ENCODE measurements around the gene RHOG. TPM values are rescaled to one million over a fixed set of nuclear protein-coding genes. Genes with fewer than 3 reads are reported as not detected.
"Not testable (repeated sequence)": the region's sequence is repeated elsewhere in the genome, so short reads cannot be mapped to it uniquely, and the experiment has no call there.

The RHOG gene
- polyA plus RNA-seq, 2 of the 4 experiments (the other 2 are of a cell fraction): 41.1 to 64.3 TPM

DNA sequence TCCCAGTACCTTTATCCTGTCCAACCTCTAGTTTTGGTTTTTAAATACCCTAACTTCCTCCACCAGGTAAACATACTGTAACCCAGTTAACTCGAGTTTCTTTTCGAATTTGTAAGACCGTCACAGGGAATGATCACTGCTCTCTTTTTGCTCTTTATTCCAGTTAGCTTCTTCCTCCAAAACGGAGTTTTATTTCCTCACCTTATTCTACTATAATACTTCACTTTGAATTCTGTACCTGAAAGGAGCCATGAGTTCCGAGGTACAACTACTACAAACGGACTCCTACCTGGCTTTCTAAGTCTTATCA, 44.8 kb downstream of the RHOG start:
- H3K9me3 ChIP-seq: no peaks in the 10 kb centered on the region
- peak overlapping the region; percentile 95; a peak in 4 of 6 replicates for H3K27ac ChIP-seq
- 30% methylated on average over 6 of the region's 6 CpGs for WGBS (ENCODE audit: missing lambda C conversion rate)
- no peak for DNase-seq (ENCODE audit: low read depth in 1 of 2, low spot score in 1 of 2)
- peak overlapping the region; percentile 100 for H3K4me3 ChIP-seq
- no peak for TF ChIP-seq EP300 (IDR thresholded peaks at IDR 0.05)
- TF ChIP-seq RNF2 (IDR thresholded peaks at IDR 0.05; ENCODE audit: borderline replicate concordance, low read depth): no peak
- no peak for TF ChIP-seq RAD21 (conservative IDR thresholded peaks at IDR 0.05 in 1 of 2, IDR thresholded peaks at IDR 0.05 in 1 of 2)
- TF ChIP-seq, protein P1, sequence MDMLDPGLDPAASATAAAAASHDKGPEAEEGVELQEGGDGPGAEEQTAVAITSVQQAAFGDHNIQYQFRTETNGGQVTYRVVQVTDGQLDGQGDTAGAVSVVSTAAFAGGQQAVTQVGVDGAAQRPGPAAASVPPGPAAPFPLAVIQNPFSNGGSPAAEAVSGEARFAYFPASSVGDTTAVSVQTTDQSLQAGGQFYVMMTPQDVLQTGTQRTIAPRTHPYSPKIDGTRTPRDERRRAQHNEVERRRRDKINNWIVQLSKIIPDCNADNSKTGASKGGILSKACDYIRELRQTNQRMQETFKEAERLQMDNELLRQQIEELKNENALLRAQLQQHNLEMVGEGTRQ (IDR thresholded peaks at IDR 0.05): no peak
- TF ChIP-seq CBX8 (IDR thresholded peaks at IDR 0.05): no peak
- TF ChIP-seq POLR2AphosphoS2 (conservative IDR thresholded peaks at IDR 0.05; ENCODE audit: low read length): no peak
- TF ChIP-seq FOXS1 (CRISPR knock-in tag; IDR thresholded peaks at IDR 0.05): no peak
- TF ChIP-seq MAZ (IDR thresholded peaks at IDR 0.05; ENCODE audit: borderline replicate concordance, low read depth, low read length): no peak
- no peak for TF ChIP-seq ZFP36 (IDR thresholded peaks at IDR 0.05; ENCODE audit: borderline replicate concordance, partially characterized antibody)
- TF ChIP-seq EHMT2 (IDR thresholded peaks at IDR 0.05; ENCODE audit: low read depth): no peak
- TF ChIP-seq, protein P2, sequence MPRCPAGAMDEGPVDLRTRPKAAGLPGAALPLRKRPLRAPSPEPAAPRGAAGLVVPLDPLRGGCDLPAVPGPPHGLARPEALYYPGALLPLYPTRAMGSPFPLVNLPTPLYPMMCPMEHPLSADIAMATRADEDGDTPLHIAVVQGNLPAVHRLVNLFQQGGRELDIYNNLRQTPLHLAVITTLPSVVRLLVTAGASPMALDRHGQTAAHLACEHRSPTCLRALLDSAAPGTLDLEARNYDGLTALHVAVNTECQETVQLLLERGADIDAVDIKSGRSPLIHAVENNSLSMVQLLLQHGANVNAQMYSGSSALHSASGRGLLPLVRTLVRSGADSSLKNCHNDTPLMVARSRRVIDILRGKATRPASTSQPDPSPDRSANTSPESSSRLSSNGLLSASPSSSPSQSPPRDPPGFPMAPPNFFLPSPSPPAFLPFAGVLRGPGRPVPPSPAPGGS (IDR thresholded peaks at IDR 0.05): no peak
- no peak for TF ChIP-seq HOXA7 (CRISPR knock-in tag; IDR thresholded peaks at IDR 0.05)
- TF ChIP-seq, protein P3, sequence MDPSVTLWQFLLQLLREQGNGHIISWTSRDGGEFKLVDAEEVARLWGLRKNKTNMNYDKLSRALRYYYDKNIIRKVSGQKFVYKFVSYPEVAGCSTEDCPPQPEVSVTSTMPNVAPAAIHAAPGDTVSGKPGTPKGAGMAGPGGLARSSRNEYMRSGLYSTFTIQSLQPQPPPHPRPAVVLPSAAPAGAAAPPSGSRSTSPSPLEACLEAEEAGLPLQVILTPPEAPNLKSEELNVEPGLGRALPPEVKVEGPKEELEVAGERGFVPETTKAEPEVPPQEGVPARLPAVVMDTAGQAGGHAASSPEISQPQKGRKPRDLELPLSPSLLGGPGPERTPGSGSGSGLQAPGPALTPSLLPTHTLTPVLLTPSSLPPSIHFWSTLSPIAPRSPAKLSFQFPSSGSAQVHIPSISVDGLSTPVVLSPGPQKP (IDR thresholded peaks at IDR 0.05; ENCODE audit: low read depth, low read length): no peak
- TF ChIP-seq CHD2 (IDR thresholded peaks at IDR 0.05; ENCODE audit: low read length, partially characterized antibody): no peak
- no peak for TF ChIP-seq SMC3 (IDR thresholded peaks at IDR 0.05)
- TF ChIP-seq NFE2L2 (conservative IDR thresholded peaks at IDR 0.05; ENCODE audit: low read length): no peak
- H3K4me2 ChIP-seq: peak overlapping the region; percentile 98
- no peak for ATAC-seq
- FAIRE-seq: no peak
- H3K4me1 ChIP-seq: peaks cover 20% of the 10 kb centered on the region
- ChIA-PET POLR2A (no interaction called here), CTCF (interaction anchor here (0.9 to 5.9 kb wide), 2 partner anchors 14 to 15 kb away, joined by 3 to 56 read pairs; partner anchors contain the start of gene PGAP2)

DNA sequence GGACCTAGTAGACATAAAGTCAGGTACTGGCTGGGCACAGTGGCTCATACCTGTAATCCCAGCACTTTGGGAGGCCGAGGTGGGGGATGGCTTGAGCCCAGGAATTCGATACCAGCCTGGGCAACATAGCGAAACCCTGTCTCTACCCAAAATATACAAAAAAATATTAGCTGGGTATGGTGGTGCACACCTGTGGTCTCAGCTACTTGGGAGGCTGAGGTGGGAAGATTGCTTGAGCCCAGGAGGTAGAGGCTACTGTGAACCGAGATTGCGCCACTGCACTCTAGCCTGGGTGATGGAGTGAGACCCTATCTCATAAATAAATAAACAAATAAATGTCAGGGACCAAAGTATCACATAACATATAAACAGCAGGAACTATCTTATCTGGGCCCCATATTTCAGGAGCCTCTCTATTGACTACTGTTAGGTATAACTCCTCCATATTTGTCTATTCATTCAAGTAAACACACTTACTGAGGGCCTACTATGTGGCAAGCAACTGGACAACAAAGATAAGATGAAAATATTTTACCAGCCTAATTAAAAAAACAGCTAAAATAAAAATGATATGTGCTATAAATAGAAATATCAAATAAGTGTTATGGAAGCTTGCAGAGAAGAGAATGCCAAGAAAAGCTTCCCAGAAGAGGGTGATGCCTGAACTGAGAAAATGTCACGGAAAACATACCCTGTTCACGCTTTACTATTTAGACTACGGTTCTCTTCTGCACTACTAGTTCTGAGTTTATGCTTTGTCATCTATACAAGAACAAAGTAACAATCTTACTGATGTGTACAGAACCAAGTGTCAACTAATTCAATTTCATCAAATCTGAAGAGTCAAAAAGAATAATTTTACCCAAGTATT, 45.4 kb downstream of the RHOG start:
- no peaks in the 10 kb centered on the region for H3K9me3 ChIP-seq
- POLR2A ChIA-PET: no interaction called here
- ATAC-seq (no peak), FAIRE-seq (no peak), DNase-seq (ENCODE audit: low read depth in 1 of 2, low spot score in 1 of 2) (no peak)
- H3K4me3 ChIP-seq: peak overlapping the region; percentile 100
- TF ChIP-seq SMC3 (IDR thresholded peaks at IDR 0.05) (no peak), MAFK (IDR thresholded peaks at IDR 0.05; ENCODE audit: partially characterized antibody) (peak; percentile 9)
- H3K27ac ChIP-seq: peak overlapping the region in 1 of 2 experiments; percentile 95; a peak in 1 of 6 replicates
- H3K4me2 ChIP-seq: peak overlapping the region; percentile 98
- peaks cover 20% of the 10 kb centered on the region for H3K4me1 ChIP-seq
- WGBS (ENCODE audit: missing lambda C conversion rate): 93% methylated on average over 8 of the region's 8 CpGs
- CTCF ChIA-PET: interaction anchor here (1.1 to 5.9 kb wide), 4 partner anchors 11 to 392 kb away, joined by 3 to 56 read pairs (median 4); partner anchors contain the start of gene PGAP2

DNA sequence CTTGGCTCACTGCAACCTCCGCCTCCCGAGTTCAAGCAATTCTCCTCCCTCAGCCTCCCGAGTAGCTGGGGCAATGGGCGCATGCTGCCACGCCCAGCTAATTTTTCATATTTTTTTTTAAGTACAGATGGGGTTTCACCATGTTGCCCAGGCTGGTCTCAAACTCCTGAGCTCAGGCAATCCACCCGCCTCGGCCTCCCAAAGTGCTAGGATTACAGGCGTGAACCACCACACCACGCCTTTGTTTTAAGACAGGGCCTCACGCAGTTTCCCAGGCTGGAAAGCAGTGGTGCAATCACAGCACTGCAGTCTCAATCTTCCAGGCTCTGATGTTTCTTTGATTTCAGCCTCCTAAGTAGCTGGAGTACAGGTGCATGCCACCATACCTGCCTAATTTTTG, 46.4 kb downstream of the RHOG start:
- H3K4me3 ChIP-seq; H3K9me3 ChIP-seq; DNase-seq (ENCODE audit: low read depth in 1 of 2, low spot score in 1 of 2); ATAC-seq; FAIRE-seq; POLR2A ChIA-PET; H3K27ac ChIP-seq: not testable (repeated sequence)
- Histone ChIP-seq H3K4me2 (peak overlapping the region; percentile 98; the same call in 1 of the 3 replicates), H3K4me1 (peaks cover 20% of the 10 kb centered on the region)
- CTCF ChIA-PET: interaction anchor here (0.9 to 1.9 kb wide), 4 partner anchors 10 to 393 kb away, joined by 3 to 4 read pairs (median 3); partner anchors contain the start of gene PGAP2
- WGBS (ENCODE audit: missing lambda C conversion rate): 96% methylated on average over 10 of the region's 10 CpGs
